GM23248 (cell line): ENCODE results near the gene BMPR1B. TPM values are rescaled to one million over a fixed set of nuclear protein-coding genes. Genes with fewer than 3 reads are reported as not detected.

ENCODE experiments used
- DNase-seq: peaks from one replicate; pipeline ENCODE4 v3.0.0-alpha.2; 2015
- H2AFZ ChIP-seq: fragments of 200-600 bp; sonication (generic); 2 replicates; pipeline ENCODE4 v1.6.1; 2016; ENCODE audit warnings: antibody characterized with exemption
- H3F3A ChIP-seq: fragments of 200-600 bp; sonication (generic); 2 replicates; pipeline ENCODE4 v1.6.1; 2016; ENCODE audit warnings: mild to moderate bottlenecking, antibody characterized with exemption, mixed run types; ENCODE audit not compliant: insufficient read depth
- H3K27ac ChIP-seq: fragments of 200-600 bp; sonication (generic); 2 replicates; pipeline ENCODE4 v1.5.1; 2016; ENCODE audit warnings: mild to moderate bottlenecking
- H3K27me3 ChIP-seq: fragments of 200-600 bp; sonication (generic); replicated peaks from 2 replicates; pipeline ENCODE4 v1.6.1; 2016; ENCODE audit warnings: mild to moderate bottlenecking; ENCODE audit not compliant: insufficient read depth
- H3K36me3 ChIP-seq: fragments of 200-600 bp; sonication (generic); 2 replicates; pipeline ENCODE4 v1.6.1; 2016; ENCODE audit warnings: low read depth, mild to moderate bottlenecking
- H3K4me1 ChIP-seq: fragments of 200-600 bp; sonication (generic); 2 replicates; pipeline ENCODE4 v1.6.1; 2016; ENCODE audit warnings: mild to moderate bottlenecking; ENCODE audit not compliant: insufficient read depth
- H3K4me2 ChIP-seq: fragments of 200-600 bp; sonication (generic); one replicate; pipeline ENCODE4 v1.6.1; 2016; ENCODE audit warnings: mild to moderate bottlenecking; ENCODE audit not compliant: unreplicated experiment
- H3K4me3 ChIP-seq: fragments of 200-600 bp; sonication (generic); 2 replicates; pipeline ENCODE4 v1.5.1; 2016; ENCODE audit warnings: mild to moderate bottlenecking
- H3K79me2 ChIP-seq: fragments of 200-600 bp; sonication (generic); 2 replicates; pipeline ENCODE4 v1.6.1; 2016; ENCODE audit warnings: mild to moderate bottlenecking; ENCODE audit not compliant: insufficient read depth
- H3K9ac ChIP-seq: fragments of 200-600 bp; sonication (generic); 2 replicates; pipeline ENCODE4 v1.6.1; 2016; ENCODE audit warnings: mild to moderate bottlenecking
- H3K9me2 ChIP-seq: fragments of 200-600 bp; sonication (generic); 2 replicates; pipeline ENCODE4 v1.6.1; 2016; ENCODE audit warnings: mixed run types, mild to moderate bottlenecking, moderate library complexity; ENCODE audit not compliant: insufficient read depth
- H3K9me3 ChIP-seq: fragments of 200-600 bp; sonication (generic); one replicate; pipeline ENCODE4 v1.6.1; 2017; ENCODE audit warnings: low read depth
- H4K20me1 ChIP-seq: fragments of 200-600 bp; sonication (generic); 2 replicates; pipeline ENCODE4 v1.6.0; 2016; ENCODE audit not compliant: insufficient read depth
- EZH2 ChIP-seq: fragments of 200-600 bp; sonication (generic); IDR thresholded peaks from 2 replicates; pipeline ENCODE4 v1.6.1; 2018; ENCODE audit warnings: antibody characterized with exemption, mild to moderate bottlenecking; ENCODE audit not compliant: insufficient read depth, poor library complexity, severe bottlenecking
- EZH2phosphoT487 ChIP-seq: fragments of 200-600 bp; sonication (generic); IDR thresholded peaks from 2 replicates; pipeline ENCODE4 v1.6.1; 2018; ENCODE audit warnings: antibody characterized with exemption, moderate library complexity, mild to moderate bottlenecking, low read depth; ENCODE audit not compliant: insufficient read depth
- WGBS, 2 experiments: methylation state at CpG; one replicate each; pipeline ENCODE4 v1.1.6; 2015 to 2017; ENCODE audit warnings: low lambda C conversion rate in 2 of 2, low coverage in 1 of 2; ENCODE audit errors: missing lambda C conversion rate in 2 of 2; 5-methylcytosine and 5-hydroxymethylcytosine counted together
- in situ Hi-C: fragments of 300-500 bp; cut with MboI; formaldehyde crosslinking; loops from 2 replicates; pipeline ENCODE4 v1.15.0; 2020
- polyA plus RNA-seq: library from polyadenylated mRNA; unstranded; fragments of >200 nt; fragmentation: Nextera tagmentation; extraction: Ambion mirVana; gene quantifications from 2 replicates; pipeline ENCODE4 v1.2.1, GENCODE V29; 2016
- total RNA-seq: library from RNA; depleted of rRNA; stranded (reverse); fragments of >200 nt; shearing (Covaris generic); gene quantifications from 2 replicates; pipeline ENCODE4 v1.2.3, GENCODE V29; 2014

The BMPR1B gene
- total and polyA plus RNA-seq, 2 experiments from 2014 or later = 0.60 to 0.76 TPM

GRCh38 chr4:94841864-94842221 is 84.1 kb downstream of the BMPR1B start:
- no peaks in the 10 kb centered on the region for H3K79me2 ChIP-seq
- in situ Hi-C loops = no loop called here
- no peak overlapping the region for H3K9ac ChIP-seq
- H3K4me3 ChIP-seq = no peak overlapping the region
- no peak overlapping the region for H3K4me2 ChIP-seq
- no peak overlapping the region for H2AFZ ChIP-seq
- H3K9me3 ChIP-seq = no peaks in the 10 kb centered on the region
- H3K9me2 ChIP-seq = no peaks in the 10 kb centered on the region
- H3F3A ChIP-seq = no peaks in the 10 kb centered on the region
- DNase-seq = no peak
- no peaks in the 10 kb centered on the region for H3K27me3 ChIP-seq
- H3K4me1 ChIP-seq = no peaks in the 10 kb centered on the region
- no peak overlapping the region for H3K27ac ChIP-seq
- no peaks in the 10 kb centered on the region for H4K20me1 ChIP-seq
- 58 to 63% methylated on average over 3 of the region's 3 CpGs for WGBS, 2 experiments
- TF ChIP-seq EZH2 = no peak
- no peak for TF ChIP-seq EZH2phosphoT487
- H3K36me3 ChIP-seq = no peaks in the 10 kb centered on the region

GRCh38 chr4:94843216-94843615 is 85.5 kb downstream of the BMPR1B start:
- H3K36me3 ChIP-seq = no peaks in the 10 kb centered on the region
- H3K4me3 ChIP-seq = no peak overlapping the region
- H3K27me3 ChIP-seq = no peaks in the 10 kb centered on the region
- TF ChIP-seq EZH2phosphoT487 (no peak), EZH2 (no peak)
- H3K27ac ChIP-seq = no peak overlapping the region
- H3K9me3 ChIP-seq = no peaks in the 10 kb centered on the region
- in situ Hi-C loops = no loop called here
- no peak overlapping the region for H3K4me2 ChIP-seq
- no peak overlapping the region for H2AFZ ChIP-seq
- H3F3A ChIP-seq = no peaks in the 10 kb centered on the region
- H3K79me2 ChIP-seq = no peaks in the 10 kb centered on the region
- H4K20me1 ChIP-seq = no peaks in the 10 kb centered on the region
- DNase-seq = no peak
- no peak overlapping the region for H3K9ac ChIP-seq
- no peaks in the 10 kb centered on the region for H3K4me1 ChIP-seq
- no peaks in the 10 kb centered on the region for H3K9me2 ChIP-seq

GRCh38 chr4:94848326-94848725 is 90.6 kb downstream of the BMPR1B start:
- no peaks in the 10 kb centered on the region for H3K9me2 ChIP-seq
- H3K36me3 ChIP-seq = no peaks in the 10 kb centered on the region
- H3F3A ChIP-seq = no peaks in the 10 kb centered on the region
- DNase-seq = no peak
- no peaks in the 10 kb centered on the region for H3K4me1 ChIP-seq
- H4K20me1 ChIP-seq = no peaks in the 10 kb centered on the region
- in situ Hi-C loops = no loop called here
- no peaks in the 10 kb centered on the region for H3K9me3 ChIP-seq
- H2AFZ ChIP-seq = no peak overlapping the region
- no peak overlapping the region for H3K4me3 ChIP-seq
- TF ChIP-seq EZH2 (no peak), EZH2phosphoT487 (no peak)
- H3K27me3 ChIP-seq = no peaks in the 10 kb centered on the region
- no peaks in the 10 kb centered on the region for H3K79me2 ChIP-seq
- no peak overlapping the region for H3K27ac ChIP-seq
- H3K4me2 ChIP-seq = no peak overlapping the region
- 68 to 69% methylated on average over 3 of the region's 3 CpGs for WGBS, 2 experiments
- no peak overlapping the region for H3K9ac ChIP-seq

GRCh38 chr4:94849901-94850300 is 92.1 kb downstream of the BMPR1B start:
- TF ChIP-seq EZH2phosphoT487 (no peak), EZH2 (no peak)
- H3K4me2 ChIP-seq = no peak overlapping the region
- H3K27ac ChIP-seq = no peak overlapping the region
- in situ Hi-C loops = no loop called here
- DNase-seq = no peak
- H3K4me3 ChIP-seq = no peak overlapping the region
- H3F3A ChIP-seq = no peaks in the 10 kb centered on the region
- WGBS, 2 experiments = 65 to 71% methylated on average over 2 of the region's 2 CpGs
- H3K27me3 ChIP-seq = no peaks in the 10 kb centered on the region
- no peaks in the 10 kb centered on the region for H3K36me3 ChIP-seq
- no peaks in the 10 kb centered on the region for H3K9me2 ChIP-seq
- H3K9me3 ChIP-seq = no peaks in the 10 kb centered on the region
- no peak overlapping the region for H2AFZ ChIP-seq
- no peaks in the 10 kb centered on the region for H3K79me2 ChIP-seq
- no peaks in the 10 kb centered on the region for H3K4me1 ChIP-seq
- no peaks in the 10 kb centered on the region for H4K20me1 ChIP-seq
- H3K9ac ChIP-seq = no peak overlapping the region

GRCh38 chr4:94852616-94853015 is 94.9 kb downstream of the BMPR1B start:
- Histone ChIP-seq H3K36me3 (no peaks in the 10 kb centered on the region), H3K9me2 (no peaks in the 10 kb centered on the region), H3K27me3 (no peaks in the 10 kb centered on the region), H3K4me3 (no peak overlapping the region), H3F3A (no peaks in the 10 kb centered on the region), H2AFZ (no peak overlapping the region), H4K20me1 (no peaks in the 10 kb centered on the region), H3K79me2 (no peaks in the 10 kb centered on the region), H3K27ac (no peak overlapping the region), H3K4me2 (no peak overlapping the region), H3K9ac (no peak overlapping the region), H3K9me3 (no peaks in the 10 kb centered on the region), H3K4me1 (no peaks in the 10 kb centered on the region)
- no peak for DNase-seq
- in situ Hi-C loops = no loop called here
- TF ChIP-seq EZH2phosphoT487 = no peak
- no peak for TF ChIP-seq EZH2
- WGBS, 2 experiments = 0 to 17% methylated on average over 1 of the region's 1 CpG
